ENCODE results near the gene MT1B.

DNA sequence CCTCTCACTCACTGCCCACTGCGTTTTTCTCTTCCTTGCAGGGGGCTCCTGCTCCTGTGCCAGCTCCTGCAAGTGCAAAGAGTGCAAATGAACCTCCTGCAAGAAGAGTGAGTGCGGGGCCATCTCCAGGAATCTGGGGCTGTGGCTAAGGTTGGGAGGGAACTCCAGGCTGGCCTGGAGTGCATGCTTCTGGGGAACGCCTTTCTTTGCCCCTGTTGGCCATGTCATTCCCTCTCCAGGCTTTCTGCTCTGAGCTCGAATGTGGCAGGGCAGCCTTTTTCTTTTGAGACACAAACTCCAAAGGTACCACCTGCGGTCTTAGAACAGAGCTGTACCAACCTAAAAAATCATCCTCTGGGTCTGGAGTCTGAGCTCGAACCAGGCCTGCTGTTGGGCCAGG, 33.5 kb upstream of the MT1B start:
- TF ChIP-seq, protein P1, sequence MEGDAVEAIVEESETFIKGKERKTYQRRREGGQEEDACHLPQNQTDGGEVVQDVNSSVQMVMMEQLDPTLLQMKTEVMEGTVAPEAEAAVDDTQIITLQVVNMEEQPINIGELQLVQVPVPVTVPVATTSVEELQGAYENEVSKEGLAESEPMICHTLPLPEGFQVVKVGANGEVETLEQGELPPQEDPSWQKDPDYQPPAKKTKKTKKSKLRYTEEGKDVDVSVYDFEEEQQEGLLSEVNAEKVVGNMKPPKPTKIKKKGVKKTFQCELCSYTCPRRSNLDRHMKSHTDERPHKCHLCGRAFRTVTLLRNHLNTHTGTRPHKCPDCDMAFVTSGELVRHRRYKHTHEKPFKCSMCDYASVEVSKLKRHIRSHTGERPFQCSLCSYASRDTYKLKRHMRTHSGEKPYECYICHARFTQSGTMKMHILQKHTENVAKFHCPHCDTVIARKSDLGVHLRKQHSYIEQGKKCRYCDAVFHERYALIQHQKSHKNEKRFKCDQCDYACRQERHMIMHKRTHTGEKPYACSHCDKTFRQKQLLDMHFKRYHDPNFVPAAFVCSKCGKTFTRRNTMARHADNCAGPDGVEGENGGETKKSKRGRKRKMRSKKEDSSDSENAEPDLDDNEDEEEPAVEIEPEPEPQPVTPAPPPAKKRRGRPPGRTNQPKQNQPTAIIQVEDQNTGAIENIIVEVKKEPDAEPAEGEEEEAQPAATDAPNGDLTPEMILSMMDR (IDR thresholded peaks at IDR 0.05; ENCODE audit: low read depth, low read length), result no peak
- no peak for TF ChIP-seq POLR2A (IDR thresholded peaks at IDR 0.05; ENCODE audit: extremely low read depth, insufficient read length)

All from NB4 (cell line).